GM10266 (cell line): ENCODE data around the gene SLC1A7.

Source experiments
- DNase-seq: peaks from one replicate; pipeline ENCODE4 v3.0.0; 2012; ENCODE audit errors: extremely low spot score
- TF ChIP-seq, protein P1 (sequence below): IDR thresholded peaks from 2 replicates; pipeline ENCODE4 v1.5.1; 2012; ENCODE audit warnings: mild to moderate bottlenecking, low read depth; ENCODE audit not compliant: control insufficient read depth, insufficient read depth; ENCODE audit errors: missing control alignments

Gene SLC1A7

DNA sequence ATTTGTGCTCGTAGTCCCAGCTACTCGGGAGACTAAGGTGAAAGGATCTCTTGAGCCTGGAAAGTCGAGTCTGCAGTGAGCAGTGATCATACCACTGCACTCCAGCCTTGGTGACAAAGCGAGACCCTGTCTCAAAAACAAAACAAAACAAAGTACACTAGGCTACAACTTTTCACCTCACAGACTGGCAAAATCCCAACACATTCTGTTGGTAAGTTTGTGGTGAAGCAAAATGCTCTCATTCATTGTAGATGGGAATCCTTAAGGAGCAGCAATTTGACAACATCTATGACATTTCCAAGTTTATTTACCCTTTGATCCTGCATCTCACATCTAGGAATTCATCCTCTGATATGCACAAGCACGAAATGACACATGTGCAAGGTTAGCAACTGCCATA lies 20.2 kb upstream of the SLC1A7 start:
- DNase-seq, result no peak
- TF ChIP-seq, protein P1, sequence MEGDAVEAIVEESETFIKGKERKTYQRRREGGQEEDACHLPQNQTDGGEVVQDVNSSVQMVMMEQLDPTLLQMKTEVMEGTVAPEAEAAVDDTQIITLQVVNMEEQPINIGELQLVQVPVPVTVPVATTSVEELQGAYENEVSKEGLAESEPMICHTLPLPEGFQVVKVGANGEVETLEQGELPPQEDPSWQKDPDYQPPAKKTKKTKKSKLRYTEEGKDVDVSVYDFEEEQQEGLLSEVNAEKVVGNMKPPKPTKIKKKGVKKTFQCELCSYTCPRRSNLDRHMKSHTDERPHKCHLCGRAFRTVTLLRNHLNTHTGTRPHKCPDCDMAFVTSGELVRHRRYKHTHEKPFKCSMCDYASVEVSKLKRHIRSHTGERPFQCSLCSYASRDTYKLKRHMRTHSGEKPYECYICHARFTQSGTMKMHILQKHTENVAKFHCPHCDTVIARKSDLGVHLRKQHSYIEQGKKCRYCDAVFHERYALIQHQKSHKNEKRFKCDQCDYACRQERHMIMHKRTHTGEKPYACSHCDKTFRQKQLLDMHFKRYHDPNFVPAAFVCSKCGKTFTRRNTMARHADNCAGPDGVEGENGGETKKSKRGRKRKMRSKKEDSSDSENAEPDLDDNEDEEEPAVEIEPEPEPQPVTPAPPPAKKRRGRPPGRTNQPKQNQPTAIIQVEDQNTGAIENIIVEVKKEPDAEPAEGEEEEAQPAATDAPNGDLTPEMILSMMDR, result no peak

DNA sequence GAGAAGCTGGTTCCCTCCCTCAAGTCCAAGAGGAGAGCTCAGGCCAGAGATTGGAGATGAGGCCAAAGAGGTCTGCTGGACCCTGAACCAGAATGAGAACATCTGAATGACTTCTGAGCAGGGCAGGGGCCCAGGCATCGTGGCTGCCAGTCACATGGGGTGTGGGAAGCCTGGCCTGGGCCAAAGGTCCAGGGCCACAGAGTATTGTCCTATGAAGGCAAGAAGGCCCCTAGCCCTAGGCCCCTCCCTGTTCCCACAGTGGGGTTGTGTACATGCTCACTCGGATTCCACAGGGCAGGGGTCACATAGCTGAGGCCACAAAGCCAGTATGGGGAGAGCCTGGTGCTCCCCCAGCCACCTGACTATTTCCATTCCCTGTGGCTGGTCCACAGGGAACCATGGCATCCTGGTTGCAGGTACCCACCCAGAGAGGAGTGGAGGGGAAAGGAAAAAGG lies 18.5 kb upstream of the SLC1A7 start:
- no peak for DNase-seq
- TF ChIP-seq, protein P1, result no peak

DNA sequence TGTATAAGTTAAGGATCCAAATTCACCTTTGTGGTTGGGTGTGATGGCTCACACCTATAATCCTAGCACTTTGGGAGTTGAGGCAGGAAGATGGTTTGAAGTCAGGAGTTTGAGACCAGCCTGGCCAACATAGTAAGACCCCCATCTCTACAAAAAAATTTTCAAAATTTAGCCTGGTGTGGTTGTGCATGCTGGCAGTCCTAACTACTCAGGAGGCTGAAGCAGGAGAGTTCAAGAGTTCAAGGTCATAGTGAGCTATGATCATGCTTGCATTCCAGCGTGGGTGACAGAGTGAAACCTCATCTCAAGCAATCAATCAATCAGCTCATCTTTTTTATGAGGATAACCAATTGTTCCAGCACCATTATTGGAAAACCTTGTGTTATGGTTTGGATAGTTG lies 16.5 kb upstream of the SLC1A7 start:
- TF ChIP-seq, protein P1, result no peak
- DNase-seq, result no peak

DNA sequence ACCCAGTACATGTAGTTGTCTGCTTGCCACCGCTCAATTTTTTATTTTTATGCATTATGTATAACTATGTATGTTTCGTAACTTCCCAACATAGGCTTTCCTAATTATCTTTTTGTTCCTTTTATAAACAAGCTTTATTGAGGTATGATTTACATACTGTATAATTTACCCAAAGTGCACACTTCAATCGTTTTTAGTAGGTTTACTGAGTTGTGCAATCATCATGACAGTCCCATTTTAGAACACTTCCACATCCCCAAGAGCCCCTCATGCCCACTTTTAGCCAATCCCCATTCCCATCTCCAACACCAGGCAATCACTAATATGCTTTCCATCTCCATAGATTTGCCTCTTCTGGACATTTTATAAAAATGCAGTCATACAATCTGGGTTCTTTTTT lies 14.3 kb upstream of the SLC1A7 start:
- TF ChIP-seq, protein P1, result no peak
- DNase-seq, result no peak

DNA sequence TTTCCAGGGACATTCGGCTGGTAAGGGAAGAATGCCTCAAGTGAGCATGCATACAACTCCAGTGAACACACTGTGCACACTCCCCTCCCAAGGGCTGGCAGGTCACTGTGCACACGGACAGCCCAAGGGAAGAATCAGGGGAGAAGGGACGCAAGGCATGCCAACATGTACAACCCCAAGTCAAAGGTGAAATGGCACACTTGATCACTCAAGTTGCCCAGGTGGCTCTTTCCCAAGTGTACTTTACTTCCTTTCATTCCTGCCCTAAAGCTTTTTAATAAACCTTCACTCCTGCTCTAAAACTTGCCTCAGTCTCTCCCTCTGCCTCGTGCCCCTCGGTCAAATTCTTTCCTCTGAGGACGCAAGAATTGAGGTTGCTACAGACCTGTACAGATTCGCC lies 13.5 kb upstream of the SLC1A7 start:
- TF ChIP-seq, protein P1, result no peak

DNA sequence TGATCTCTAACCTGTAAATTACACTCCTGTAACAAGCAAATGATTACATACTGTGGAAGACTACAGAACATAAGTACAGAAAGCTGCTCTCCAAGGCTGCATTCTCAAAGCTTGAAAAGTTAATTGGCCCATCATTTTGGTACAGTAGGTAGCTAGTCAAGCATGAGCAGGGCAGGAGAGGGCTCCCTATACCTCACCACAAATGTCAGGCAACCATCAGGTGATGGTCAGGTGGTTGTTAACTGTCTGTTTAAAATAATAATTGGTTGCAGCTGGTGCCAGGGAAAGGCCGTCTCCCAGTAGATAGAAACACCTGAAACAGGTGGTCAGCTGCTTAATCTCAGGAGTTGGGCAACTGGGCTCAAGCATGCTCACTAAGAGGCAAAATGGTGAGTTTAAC lies 13.1 kb upstream of the SLC1A7 start:
- DNase-seq, result no peak
- TF ChIP-seq, protein P1, result no peak

More for the DNA sequence above, 13.5 kb upstream of the SLC1A7 start:
- DNase-seq, result no peak

DNA sequence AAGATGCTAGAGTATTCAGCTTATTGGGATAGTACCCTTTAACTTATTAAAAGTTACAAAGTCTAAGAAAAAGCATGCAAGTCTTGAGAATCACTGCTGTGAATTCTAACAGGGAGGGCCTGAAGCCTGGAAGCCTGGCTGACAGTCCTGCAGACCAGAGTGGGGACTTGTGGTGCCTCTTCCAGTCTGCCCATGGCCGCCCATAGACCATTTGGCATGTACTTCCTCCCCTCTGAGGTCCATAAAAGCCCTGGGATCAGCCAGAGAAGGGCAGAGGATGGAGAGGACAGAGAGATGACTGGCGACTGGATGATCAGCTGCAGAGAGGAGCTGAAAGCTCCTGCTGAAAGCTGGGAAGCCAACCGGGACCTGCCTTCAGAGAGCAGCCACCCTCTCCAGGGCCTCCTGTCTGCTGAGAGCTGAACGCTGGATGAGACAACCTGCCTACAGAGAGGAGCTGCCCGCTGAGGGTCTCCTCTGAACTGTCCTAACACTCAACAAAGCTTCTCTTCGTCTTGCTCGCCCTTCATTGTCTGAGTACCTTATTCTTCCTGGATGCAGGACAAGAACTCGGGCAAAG lies 12.5 kb upstream of the SLC1A7 start:
- no peak for DNase-seq
- TF ChIP-seq, protein P1, result no peak
